HG02571 (cell line): ENCODE measurements around the gene KLHL33.

Experiments used
- ATAC-seq: cut with Tn5 transposase; IDR thresholded peaks from one replicate; pipeline ENCODE4 v1.9.1; 2021; ENCODE audit warnings: mild to moderate bottlenecking, moderate library complexity; ENCODE audit not compliant: unreplicated experiment

KLHL33 gene

DNA sequence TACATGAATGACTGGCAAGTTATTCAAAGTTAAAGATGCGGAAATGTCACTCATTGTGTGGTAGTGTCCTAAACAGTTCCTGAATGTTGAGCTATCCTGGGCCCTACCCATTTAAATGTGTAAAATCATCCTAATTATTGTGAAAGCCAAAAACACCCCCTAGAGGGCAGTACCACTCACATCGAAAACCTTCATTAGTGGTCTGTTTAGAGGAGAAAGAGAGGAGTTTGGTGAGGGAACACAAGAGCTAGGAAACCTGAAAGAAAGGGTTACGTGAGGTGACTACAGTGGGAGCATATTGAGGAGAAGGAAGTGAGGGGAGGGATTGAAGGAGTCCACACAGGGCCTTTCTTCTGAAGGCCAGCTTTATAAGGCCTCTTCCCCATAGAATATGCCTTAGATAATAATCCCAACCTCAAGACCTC is 20.2 kb downstream of the KLHL33 start:
- ATAC-seq: no peak

DNA sequence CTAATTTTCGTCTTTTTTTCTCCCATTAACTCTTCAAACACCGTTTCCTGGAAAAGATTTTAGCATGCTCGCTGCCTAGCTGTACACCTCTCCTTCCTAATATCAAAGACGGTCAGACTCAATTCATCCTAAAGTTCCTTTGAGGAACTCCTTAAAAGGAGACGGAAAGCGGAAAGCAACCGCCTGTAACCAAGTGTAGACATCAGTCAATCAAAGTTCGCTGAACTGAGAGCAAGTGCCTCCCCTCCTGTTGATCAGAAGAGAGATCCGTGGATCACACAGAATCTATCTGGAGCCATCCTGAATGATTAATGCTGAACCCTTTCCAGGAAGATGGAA is 22.3 kb downstream of the KLHL33 start:
- ATAC-seq: no peak

DNA sequence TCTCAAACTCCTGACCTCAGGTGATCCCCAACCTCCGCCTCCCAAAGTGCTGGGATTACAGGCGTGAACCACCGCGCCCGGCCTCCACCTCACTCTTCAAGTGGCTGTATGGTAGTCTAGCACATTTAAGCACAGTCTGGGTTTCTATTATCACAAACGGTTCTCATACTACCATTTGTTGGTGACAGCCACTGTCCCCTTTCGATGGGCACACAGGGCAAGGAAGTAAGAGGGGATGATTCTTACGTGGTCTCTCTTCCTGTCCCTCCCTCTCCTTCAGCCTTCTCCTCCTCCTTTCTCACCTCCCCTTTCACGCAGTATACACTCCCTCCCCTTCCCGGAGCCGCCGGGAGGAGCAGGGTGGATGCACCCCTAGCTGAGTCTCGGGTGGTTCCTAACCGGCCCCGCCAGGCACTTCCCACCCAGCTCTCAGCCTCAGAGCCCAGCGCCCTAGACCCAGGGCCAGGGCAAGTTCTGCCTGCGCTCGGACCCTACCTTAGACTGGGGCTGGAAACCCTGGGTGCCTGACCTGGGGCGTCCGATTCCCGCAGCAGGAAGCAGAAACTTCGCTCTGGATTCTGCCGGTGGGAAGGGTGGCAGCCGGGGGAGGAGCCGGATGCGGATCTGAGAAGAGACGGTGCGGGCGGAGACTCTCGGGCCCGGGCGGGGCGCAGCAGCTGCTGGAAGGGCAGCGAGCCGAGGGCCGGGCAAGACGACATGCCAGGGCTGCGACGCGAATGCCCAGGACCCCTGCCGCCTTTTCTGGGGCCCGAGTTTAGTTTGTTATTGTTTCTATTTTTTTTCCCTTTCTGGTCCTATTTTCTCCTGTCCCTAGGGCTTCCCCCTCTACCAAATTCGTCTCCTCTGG is 22.9 kb downstream of the KLHL33 start, which contains the start of gene TEP1:
TEP1 (minus strand) TSS at position 626 of the 868 bp plus-strand sequence. CDS start 5,062 bp downstream, outside the sequence.
- ATAC-seq: peak; percentile 78

DNA sequence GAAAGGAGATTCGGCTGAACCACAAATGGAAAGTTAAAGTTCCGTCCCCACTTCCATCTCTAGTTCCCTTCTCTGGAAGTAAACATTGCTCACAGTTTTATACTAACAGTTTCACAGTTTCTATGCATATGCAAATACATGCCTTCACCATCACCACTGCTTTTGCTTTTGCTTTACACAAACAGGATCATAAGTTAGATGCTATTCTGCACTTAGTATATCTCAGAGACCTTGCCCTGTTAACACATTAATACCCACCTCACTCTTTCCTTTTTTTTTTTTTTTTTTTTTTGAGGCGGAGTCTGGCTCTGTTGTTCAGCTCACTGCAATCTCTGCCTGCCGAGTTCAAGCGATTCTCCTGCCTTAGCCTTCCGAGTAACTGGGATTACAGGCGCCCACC is 23.6 kb downstream of the KLHL33 start:
- ATAC-seq: peak; percentile 54

DNA sequence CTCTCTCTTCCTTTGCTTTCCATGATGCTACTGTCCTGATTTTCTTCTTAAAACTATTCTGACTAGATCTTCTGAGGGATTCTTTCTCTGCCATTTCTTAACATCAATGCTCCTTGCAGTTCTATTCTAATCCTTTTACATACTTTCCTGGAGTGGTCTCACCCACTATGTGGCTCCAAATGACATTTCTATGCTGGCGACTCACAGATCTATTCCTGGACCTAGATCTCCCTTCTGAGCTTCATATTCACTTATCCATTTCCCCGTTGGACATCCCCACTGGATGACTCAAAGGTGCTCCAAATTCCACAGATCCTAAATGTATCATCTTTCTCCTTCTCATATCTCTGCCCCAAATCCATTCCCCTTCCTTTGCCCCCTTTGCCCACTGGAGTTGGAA is 26.7 kb downstream of the KLHL33 start:
- ATAC-seq: no peak

DNA sequence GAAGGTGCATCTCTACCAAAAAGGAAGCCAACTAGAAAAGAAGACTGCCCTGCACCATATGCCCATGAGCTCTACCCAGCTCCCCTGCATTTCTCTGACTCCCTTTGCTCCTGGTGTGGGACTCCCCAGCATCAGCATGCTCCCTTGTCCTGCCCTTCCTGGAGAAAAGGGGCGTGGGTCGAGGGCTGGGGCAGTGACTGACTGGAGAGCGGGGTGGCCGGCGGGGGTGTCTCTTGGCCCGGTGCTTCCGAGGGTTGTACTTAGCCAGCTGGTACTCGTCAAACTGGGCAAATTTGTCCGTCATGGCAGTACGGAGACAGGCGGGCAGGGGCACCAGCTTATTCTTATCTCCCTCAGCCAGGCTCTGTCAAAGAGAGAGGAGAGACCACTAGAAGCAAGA is 32.4 kb downstream of the KLHL33 start:
- no peak for ATAC-seq

DNA sequence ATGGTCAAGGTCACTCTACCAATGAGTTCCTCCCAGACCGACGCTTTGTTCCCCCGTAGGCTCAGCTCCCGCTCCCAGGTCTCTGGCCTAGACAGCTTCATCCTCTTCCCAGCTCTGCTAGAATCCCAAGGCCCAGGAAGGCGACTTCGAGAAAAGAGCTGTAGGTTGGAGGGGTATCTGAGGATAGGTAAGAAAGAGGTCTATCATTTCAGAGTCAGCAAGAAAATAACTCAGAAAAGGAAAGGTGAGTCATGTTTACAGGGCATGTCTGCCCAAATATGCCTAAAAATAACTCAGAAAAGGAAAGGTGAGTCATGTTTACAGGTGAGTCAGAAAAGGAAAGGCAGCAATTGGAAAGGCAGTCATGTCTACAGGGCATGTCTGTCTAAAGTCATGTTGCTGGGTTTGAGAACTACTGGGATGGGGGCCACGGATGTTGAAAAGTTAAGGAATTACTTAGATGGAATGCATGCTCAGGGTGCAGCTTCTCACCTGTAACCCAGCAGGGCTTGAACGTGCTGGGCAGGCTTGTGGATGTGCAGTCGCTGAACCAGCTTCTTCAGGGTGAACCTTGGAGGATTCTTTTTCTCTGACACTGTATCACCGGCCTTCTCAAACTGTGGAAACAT is 34.9 kb downstream of the KLHL33 start:
- no peak for ATAC-seq

DNA sequence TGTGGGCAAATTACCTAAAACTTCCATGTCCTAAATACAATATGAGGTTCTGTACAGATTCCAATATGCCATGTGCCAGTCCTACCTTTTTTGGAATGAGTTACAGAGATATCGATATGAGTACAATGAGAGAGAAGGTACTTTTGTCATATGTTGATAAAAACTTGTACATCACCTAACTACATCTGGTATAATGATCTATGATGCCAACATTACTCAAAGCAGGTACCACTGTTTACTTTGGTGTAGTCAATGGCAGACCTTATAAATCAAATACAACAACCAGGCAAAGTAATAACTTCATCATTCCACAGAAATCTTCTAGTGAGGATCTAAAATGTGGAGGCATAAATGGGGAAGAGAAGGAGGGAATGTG is 35.4 kb downstream of the KLHL33 start:
- no peak for ATAC-seq

DNA sequence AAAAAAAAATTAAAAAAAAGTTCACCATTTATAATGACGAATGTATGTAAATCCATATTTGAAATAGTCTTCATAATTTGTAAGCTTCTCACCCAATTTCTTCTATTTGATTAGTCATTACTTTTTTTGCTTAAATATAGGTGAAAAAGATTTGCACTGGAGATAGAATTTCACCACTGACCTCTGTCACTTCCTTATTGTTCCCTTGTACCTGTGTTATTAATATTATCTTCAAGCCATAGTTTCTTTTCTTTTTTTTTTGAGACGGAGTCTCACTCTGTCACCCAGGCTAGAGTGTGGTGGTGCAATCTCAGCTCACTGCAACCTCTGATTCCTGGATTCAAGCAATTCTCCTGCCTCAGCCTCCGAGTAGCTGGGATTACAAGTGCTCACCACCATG is 38.5 kb downstream of the KLHL33 start:
- ATAC-seq: no peak

DNA sequence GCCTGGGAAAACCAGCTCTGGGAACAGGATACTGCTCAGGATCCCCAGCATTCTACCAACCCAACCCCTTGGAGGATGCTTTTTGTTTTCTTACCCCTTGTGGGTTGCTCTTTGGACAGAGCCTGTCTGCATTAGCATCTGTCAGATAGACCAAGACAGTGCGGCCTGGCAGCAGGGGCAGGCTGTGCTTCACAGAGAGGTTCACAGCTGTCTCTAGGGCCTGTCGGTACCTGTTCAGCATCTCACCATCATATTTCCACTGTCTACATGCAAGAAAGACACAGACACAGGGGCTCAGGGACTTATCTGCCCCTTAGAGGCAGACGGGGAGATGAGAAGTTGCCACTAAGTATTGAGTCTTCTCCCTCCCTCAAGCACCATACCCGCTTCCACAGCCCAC is 44.5 kb downstream of the KLHL33 start:
- ATAC-seq: no peak

DNA sequence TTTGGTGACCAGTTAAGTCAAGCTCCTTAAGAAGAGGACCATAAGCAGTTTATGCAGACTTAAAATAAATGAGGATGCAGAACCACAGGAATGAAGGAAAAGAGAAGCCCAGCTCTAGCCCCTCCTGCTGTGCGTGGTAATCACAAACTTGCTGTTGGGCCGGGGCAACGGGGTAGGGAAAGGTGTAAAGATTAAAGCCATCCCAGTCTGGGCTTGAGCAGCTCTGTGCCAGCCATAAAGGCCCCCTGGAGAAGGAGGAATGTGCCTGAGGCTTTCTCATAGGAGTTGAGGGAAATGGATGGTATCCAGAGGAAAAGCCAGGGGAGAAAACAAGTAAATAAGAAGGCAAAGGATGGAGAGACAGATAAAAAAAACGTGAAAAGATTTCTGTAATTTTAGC is 47.8 kb downstream of the KLHL33 start:
- ATAC-seq: no peak

DNA sequence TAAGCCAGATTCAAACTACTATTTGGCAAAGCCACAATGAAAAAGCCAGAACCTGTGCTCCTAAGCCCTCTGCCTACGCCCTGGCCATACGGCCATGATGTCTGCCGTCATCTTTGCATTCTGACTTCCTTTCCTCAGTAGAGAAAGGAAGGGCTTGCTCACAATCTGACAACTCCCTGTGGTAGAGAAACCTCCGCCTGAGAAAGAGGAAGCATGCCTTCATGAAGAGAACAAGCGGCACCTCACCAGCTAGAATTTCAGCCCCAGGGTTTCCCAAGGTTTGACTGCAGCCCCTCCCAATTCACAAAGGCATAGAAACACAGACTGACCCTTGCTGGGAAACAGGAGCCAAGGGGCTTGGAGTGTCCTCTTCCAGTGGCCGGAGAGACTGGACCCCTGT is 48.4 kb downstream of the KLHL33 start:
- ATAC-seq: no peak

DNA sequence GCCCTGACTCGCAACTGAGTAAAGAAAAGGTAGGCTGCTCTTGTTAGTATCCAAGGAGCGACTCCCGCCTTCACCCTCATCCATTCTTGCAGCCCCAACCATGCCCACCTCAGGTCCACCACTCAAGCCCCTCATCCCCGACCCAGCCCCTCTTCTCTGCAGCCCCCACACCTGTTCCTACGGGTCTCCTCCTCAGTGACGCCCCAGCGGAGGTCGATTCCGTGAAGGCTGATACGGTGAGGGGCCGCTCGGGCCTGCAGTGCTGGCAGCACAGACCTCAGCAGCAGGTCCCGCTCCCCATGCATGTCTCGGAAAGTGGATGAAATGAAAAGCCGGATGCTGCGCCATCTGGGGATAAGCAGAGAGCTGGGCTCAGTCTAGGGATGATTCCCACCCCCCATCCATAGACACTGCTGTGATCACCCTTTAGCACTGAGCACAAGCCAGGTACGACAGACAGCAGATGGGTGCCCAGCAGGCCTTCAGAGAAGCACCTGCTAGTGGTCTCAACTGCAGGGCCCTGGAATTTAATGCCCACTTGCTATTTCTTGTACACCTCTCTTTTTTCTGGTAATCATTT is 49.6 kb downstream of the KLHL33 start:
- ATAC-seq: no peak

DNA sequence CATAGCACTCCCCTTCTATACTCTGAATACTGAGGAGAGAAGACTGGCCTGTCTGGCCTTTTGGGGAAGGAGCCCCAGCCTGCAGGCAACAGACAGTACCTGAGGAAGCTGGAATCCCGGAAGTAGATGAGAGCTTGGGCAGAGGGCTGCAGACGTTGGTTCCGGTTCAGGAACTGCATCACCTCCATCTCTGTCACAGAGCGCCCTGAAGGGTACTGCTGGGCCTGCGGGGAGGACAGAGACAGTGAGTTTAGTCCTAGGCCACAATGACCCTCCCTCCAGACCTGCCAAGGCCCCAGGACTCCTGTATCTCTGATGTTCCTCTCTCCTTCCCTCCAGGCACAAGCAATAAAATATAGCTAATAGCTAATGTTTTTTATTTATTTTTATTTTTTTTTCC is 51.1 kb downstream of the KLHL33 start:
- ATAC-seq: no peak

DNA sequence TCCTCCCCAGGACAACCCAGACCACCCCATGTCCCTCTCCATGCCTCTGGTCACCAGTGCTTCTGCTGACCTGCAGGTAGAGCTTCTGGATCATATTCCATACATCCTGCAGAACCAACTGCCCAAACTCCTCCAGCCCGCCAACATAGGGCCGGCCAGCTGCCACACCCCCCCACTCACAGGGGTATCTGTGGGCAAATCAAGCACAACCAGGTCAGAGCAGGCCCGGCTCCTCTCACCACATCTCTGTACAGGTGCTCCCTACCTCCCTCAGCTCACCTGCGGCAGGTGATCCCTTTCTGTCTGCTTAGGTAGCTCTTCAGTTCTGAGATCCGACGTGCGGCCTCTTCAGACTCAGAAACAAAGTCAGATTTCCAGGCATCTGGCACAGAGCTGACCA is 51.6 kb downstream of the KLHL33 start:
- ATAC-seq: no peak

DNA sequence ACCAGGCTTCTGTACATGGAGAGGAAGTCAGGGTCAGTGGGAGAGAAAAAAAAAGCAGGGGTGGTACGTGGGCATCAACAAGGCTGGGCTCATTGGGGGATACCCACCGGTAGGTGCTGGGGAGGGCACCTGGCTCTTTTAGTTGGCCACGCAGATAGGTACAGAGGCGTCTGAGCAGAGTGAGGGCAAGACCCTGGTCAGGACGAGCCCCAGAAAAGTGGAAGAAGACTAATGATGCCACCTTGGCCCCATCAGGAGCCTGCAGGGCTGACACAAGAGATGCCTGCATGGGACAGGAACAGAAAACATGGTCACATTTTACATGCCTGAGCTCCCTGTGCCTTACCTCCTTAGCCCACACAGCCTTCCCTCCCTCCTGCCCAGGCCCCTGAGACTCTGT is 52.3 kb downstream of the KLHL33 start:
- no peak for ATAC-seq

DNA sequence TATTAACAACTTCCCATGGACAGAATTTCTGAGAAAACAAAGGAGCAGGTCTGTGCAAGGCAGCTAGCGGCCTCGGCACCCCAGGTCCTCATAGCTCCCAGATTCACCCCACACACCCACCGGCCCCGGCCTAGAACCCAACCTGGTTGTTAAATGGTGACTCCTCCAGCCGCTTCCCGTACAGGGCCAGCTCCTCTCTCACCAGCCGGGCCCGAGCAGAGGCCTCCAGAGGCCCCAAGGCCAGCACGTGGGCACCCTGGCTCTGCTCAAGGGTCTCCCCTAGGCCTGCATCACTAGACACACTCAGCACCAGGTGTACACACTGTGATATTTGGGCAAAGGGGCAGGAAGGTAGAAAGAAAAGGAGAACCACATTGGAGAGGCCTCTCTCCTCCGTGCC is 52.9 kb downstream of the KLHL33 start:
- ATAC-seq: no peak

DNA sequence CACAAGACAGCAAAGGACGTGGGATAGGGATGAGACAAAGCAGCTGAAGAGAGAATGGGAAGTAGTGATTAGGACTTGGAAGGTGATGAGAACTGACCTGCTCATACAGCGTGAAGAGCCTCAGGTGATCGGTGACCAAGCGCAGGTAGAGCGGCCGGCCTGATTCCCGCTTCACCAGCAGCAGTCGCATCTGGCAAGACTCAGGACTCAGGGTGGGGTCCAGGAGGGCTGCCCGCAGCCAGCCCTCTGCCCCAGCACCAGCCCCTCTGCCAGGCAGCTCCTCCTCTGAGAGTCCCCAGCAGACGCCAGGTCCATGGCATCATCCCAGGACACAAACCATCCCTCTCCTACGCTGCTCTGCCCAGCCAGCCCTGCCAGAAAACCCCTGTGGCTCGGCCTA is 53.4 kb downstream of the KLHL33 start:
- ATAC-seq: no peak

DNA sequence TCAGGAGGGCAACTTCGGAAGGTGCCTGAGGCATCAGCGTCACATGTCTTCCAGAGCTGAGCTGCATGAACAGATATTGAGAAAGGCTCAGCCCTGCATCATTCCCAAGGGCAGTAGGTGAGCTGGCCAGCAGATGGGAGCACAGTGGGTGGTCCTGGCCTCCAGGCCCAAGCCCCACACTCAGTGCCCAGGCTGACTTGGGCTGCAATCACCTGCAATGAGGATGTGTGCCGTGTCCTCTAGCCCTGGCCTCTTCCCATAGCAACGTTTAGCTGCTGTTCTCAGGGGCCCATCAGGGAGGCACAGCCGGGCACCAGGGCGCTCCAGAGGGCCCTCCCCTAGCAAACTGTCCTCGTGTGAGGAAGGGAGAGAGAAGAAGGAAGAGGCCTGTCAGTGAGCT is 54.6 kb downstream of the KLHL33 start:
- ATAC-seq: no peak

DNA sequence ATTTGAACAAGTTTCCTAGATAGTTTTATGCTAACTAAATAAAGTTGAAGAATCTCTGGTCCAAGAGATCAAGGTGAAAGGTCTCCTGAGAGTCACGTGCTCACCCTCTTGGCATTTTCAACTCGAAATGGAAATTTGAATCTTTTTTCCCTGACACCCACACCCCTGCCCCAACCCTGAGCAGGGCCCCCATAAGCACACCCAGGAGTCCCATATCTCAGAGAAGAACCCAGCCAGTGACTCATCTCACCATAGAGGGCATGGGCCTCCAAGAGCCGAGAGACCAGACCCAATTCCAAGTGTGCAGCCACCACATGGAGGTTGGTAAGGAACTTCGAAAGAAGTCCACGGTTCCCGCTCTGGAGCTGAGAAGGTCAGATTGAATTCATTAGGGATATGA is 55.3 kb downstream of the KLHL33 start:
- ATAC-seq: no peak

DNA sequence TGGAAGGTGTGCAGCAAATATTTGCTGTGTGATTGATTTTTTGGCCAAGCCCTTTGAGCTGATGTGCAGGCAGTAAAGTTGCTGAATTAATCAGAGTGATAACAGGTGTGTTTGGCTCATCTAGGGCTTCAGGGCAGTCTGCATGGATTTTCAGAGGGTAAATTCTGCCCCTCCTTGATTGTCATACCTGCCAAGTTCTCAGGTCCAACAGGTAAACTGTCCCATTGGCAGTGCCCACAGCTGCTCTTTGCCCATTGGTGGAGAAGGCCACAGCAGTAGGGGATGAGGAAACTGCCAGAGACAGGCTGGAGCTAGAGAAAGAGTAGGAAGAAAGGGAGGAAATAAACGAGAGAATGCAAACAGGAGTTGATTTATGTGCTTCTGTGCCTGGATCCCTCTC is 56.2 kb downstream of the KLHL33 start:
- no peak for ATAC-seq

DNA sequence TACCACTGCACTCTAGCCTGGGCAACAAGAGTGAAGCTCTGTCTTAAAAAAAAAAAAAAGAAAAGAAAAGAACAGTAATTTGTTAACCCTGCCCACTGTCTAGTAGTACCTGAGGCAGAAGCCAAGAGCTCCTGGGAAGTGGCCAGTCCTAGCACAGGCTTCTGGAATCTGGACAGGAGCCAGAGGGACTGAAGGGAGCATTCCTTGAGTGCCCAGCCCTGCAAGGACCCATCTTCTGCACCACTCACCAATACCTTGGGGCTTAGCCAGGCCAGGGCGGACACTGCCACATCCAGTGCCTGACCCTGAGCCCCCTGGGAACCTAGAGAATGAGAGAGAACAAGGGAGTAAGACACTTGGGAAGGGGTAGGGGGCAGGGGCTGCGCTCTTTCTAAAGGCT is 58.8 kb downstream of the KLHL33 start:
- ATAC-seq: no peak
